GM12878 (cell line): Measurements from ENCODE around the gene PRDM16. TPM values are rescaled to one million over a fixed set of nuclear protein-coding genes. Genes with fewer than 3 reads are reported as not detected.

ENCODE experiments used
- ATAC-seq: fragments of 200-7000 bp; cut with Tn5 transposase; 3 replicates; pipeline ENCODE4 v1.9.1; 2020; ENCODE audit warnings: mild to moderate bottlenecking, moderate library complexity
- BruUV-seq: library from RNA; stranded (reverse); fragments of 400-500 nt; replicated peaks from 2 replicates; lab custom pipeline; 2021; lab: Mats Ljungman, UMichigan
- CTCF ChIA-PET: fragments of 300-600 bp; sonication (Branson Sonifier 250); formaldehyde crosslinking; extraction: SDS; loops from one replicate; lab custom pipeline; 2021; ENCODE audit warnings: inconsistent platforms; lab: Yijun Ruan, JAX
- POLR2A ChIA-PET: fragments of 350-600 bp; formaldehyde crosslinking; extraction: SDS; loops from one replicate; lab custom pipeline; 2021; ENCODE audit warnings: inconsistent platforms; lab: Charles Lee
- RAD21 ChIA-PET: fragments of 300-600 bp; sonication (Branson Sonifier 250); formaldehyde crosslinking; loops from one replicate; lab custom pipeline; 2023; ENCODE audit warnings: antibody characterized with exemption; ENCODE audit not compliant: unreplicated experiment; lab: Charles Lee
- SMC1A ChIA-PET: fragments of 300-600 bp; sonication (Branson Sonifier 250); formaldehyde crosslinking; loops from one replicate; lab custom pipeline; 2023; ENCODE audit not compliant: unreplicated experiment, uncharacterized antibody; lab: Charles Lee
- DNase-seq: peaks from one replicate; pipeline ENCODE4 v3.0.0-alpha.2; 2011; ENCODE audit warnings: low read depth, low spot score
- FAIRE-seq: peaks from 3 replicates; lab custom pipeline; 2011; peaks lifted over from hg19 to GRCh38; lab: Jason Lieb, UNC
- H2AFZ ChIP-seq: 2 replicates; pipeline ENCODE4 v1.6.0; 2011; ENCODE audit warnings: low read depth, low read length, control low read depth; ENCODE audit not compliant: control insufficient read depth
- H3K27ac ChIP-seq: 2 replicates; pipeline ENCODE4 v1.5.1; 2011; ENCODE audit warnings: control low read depth; ENCODE audit not compliant: control insufficient read depth, insufficient read depth
- H3K27me3 ChIP-seq, 2 experiments: replicated peaks in 1 of 2; 2 replicates each; pipeline versions ENCODE4 v1.6.0 to v1.6.1; 2011; ENCODE audit warnings: low read length in 1 of 2; ENCODE audit not compliant: control insufficient read depth in 2 of 2, insufficient read depth in 2 of 2
- H3K36me3 ChIP-seq, 2 experiments: 2 replicates each; pipeline ENCODE4 v1.5.1; 2011; ENCODE audit warnings: low read length in 1 of 2; ENCODE audit not compliant: control insufficient read depth in 2 of 2, insufficient read depth in 2 of 2
- H3K4me1 ChIP-seq: 2 replicates; pipeline ENCODE4 v1.6.1; 2011; ENCODE audit warnings: mild to moderate bottlenecking, low read length, moderate library complexity, mixed read lengths; ENCODE audit not compliant: control insufficient read depth, insufficient read depth
- H3K4me2 ChIP-seq: 2 replicates; pipeline ENCODE4 v1.6.0; 2011; ENCODE audit warnings: control low read depth; ENCODE audit not compliant: control insufficient read depth, insufficient read depth
- H3K4me3 ChIP-seq: fragments of 200-600 bp; sonication (generic); 2 replicates; pipeline ENCODE4 v1.5.1; 2016
- H3K79me2 ChIP-seq: 2 replicates; pipeline ENCODE4 v1.6.0; 2011; ENCODE audit warnings: low read length; ENCODE audit not compliant: control insufficient read depth, insufficient read depth
- H3K9ac ChIP-seq: 2 replicates; pipeline ENCODE4 v1.8.0; 2011; ENCODE audit warnings: low read length, control low read depth, mixed read lengths; ENCODE audit not compliant: control insufficient read depth, insufficient read depth
- H3K9me3 ChIP-seq: replicated peaks from 3 replicates; pipeline ENCODE4 v1.5.1; 2011; ENCODE audit warnings: mild to moderate bottlenecking, low read length; ENCODE audit not compliant: control insufficient read depth, insufficient read depth
- H4K20me1 ChIP-seq: 2 replicates; pipeline ENCODE4 v1.6.0; 2011; ENCODE audit not compliant: control insufficient read depth, insufficient read depth
- BCLAF1 ChIP-seq: fragments of 450-650 bp; IDR thresholded peaks from 2 replicates; pipeline ENCODE4 v1.6.1; 2017; ENCODE audit warnings: antibody characterized with exemption, mild to moderate bottlenecking, moderate library complexity
- CHD2 ChIP-seq: IDR thresholded peaks from 2 replicates; pipeline ENCODE4 v1.6.1; 2011; ENCODE audit warnings: low read depth, low read length, improper control_type of control experiment, borderline replicate concordance
- MTA3 ChIP-seq: IDR thresholded peaks from 2 replicates; pipeline ENCODE4 v1.6.1; 2012; ENCODE audit warnings: low read length, inconsistent platforms, borderline replicate concordance
- MYC ChIP-seq: IDR thresholded peaks from 2 replicates; pipeline ENCODE4 v1.6.1; 2011; ENCODE audit warnings: mild to moderate bottlenecking, low read length, moderate library complexity, inconsistent platforms; ENCODE audit not compliant: insufficient read depth, insufficient replicate concordance, insufficient read length, severe bottlenecking
- PML ChIP-seq: IDR thresholded peaks from 2 replicates; pipeline ENCODE4 v1.6.1; 2012; ENCODE audit warnings: low read length, inconsistent platforms
- YBX1 ChIP-seq: fragments of 450-650 bp; IDR thresholded peaks from 2 replicates; pipeline ENCODE4 v1.6.1; 2016; ENCODE audit warnings: antibody characterized with exemption
- ZZZ3 ChIP-seq: IDR thresholded peaks from 2 replicates; pipeline ENCODE4 v1.6.1; 2011; ENCODE audit warnings: low read depth; ENCODE audit not compliant: control insufficient read depth, insufficient read length
- WGBS: methylation state at CpG from one replicate; pipeline ENCODE4 v1.1.6; 2016; ENCODE audit warnings: low lambda C conversion rate; ENCODE audit not compliant: insufficient replicate concordance, insufficient coverage; ENCODE audit errors: missing lambda C conversion rate; 5-methylcytosine and 5-hydroxymethylcytosine counted together
- in situ Hi-C: fragments of 300-500 bp; cut with MboI; formaldehyde crosslinking; loops from 9 replicates; pipeline ENCODE4 v1.14.3; 2018; ENCODE audit warnings: mixed read lengths
- intact Hi-C: fragments of 100-400 bp; cut with micrococcal nuclease; formaldehyde crosslinking; loops from one replicate; pipeline ENCODE4 v1.14.2; 2022; ENCODE audit not compliant: unreplicated experiment
- polyA plus RNA-seq, 11 experiments: library from polyadenylated mRNA; depleted of rRNA in 4 of 11; unstranded in 6 of 11; stranded (reverse) in 5 of 11; fragments of >200 nt; fragmentation: Nextera tagmentation in 4 of 11; fragmentation: Illumina TruSeq in 1 of 11; extraction: Ambion mirVana in 4 of 11; extraction: Trizol in 1 of 11; gene quantifications; 1 replicate in 1 of 11; 2 replicates in 10 of 11; pipeline versions ENCODE4 v1.2.1 to v1.2.3, GENCODE V29; 2011 to 2016; ENCODE audit warnings: inconsistent platforms in 2 of 11, missing spikeins in 2 of 11, low read depth in 1 of 11
- total RNA-seq, 4 experiments: library from RNA; depleted of rRNA in 3 of 4; stranded (reverse); fragments of >200 nt in 3 of 4; fragmentation: Illumina TruSeq in 1 of 4; extraction: Trizol in 1 of 4; gene quantifications; 2 replicates each; pipeline versions ENCODE4 v1.2.1 to v1.2.3, GENCODE V29; 2013 to 2021
- TF ChIP-seq, protein P1 (sequence below): IDR thresholded peaks from 2 replicates; pipeline ENCODE4 v1.6.1; 2012; ENCODE audit warnings: low read depth, low read length, improper control_type of control experiment

Gene PRDM16
- total and polyA plus RNA-seq, 10 of the 15 experiments (the other 5 are each of a cell fraction or from before 2014, with no cell fraction given): 0.03 TPM; not detected in 9

GRCh38 chr1:3035563-3036446, 33.2 kb upstream of the PRDM16 start:
- H4K20me1 ChIP-seq: no peaks in the 10 kb centered on the region
- no peak overlapping the region for H3K9ac ChIP-seq
- ChIA-PET CTCF (interaction anchor here (0.6 kb wide), 1 partner anchor 20 kb away, joined by 3 read pairs; no protein-coding TSS in a partner anchor), SMC1A (no interaction called here), POLR2A (no interaction called here), RAD21 (no interaction called here)
- BruUV-seq: no TSS peak
- FAIRE-seq (no peak), ATAC-seq (no peak), DNase-seq (no peak)
- no peaks in the 10 kb centered on the region for H3K9me3 ChIP-seq
- no peak overlapping the region for H3K27ac ChIP-seq
- H2AFZ ChIP-seq: no peak overlapping the region
- TF ChIP-seq MYC: no peak
- TF ChIP-seq CHD2: no peak
- TF ChIP-seq YBX1: no peak
- TF ChIP-seq, protein P1, sequence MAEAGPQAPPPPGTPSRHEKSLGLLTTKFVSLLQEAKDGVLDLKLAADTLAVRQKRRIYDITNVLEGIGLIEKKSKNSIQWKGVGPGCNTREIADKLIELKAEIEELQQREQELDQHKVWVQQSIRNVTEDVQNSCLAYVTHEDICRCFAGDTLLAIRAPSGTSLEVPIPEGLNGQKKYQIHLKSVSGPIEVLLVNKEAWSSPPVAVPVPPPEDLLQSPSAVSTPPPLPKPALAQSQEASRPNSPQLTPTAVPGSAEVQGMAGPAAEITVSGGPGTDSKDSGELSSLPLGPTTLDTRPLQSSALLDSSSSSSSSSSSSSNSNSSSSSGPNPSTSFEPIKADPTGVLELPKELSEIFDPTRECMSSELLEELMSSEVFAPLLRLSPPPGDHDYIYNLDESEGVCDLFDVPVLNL: no peak
- no peak for TF ChIP-seq MTA3
- TF ChIP-seq ZZZ3: no peak
- no peak for TF ChIP-seq PML
- no peak for TF ChIP-seq BCLAF1
- no peaks in the 10 kb centered on the region for H3K4me1 ChIP-seq
- no peak overlapping the region for H3K4me3 ChIP-seq
- 30% methylated on average over 18 of the region's 19 CpGs for WGBS
- no peaks in the 10 kb centered on the region for H3K36me3 ChIP-seq
- intact Hi-C loops: no loop called here
- H3K79me2 ChIP-seq: no peaks in the 10 kb centered on the region
- H3K4me2 ChIP-seq: no peak overlapping the region
- in situ Hi-C loops: no loop called here
- no peaks in the 10 kb centered on the region for H3K27me3 ChIP-seq
